HUES64 (cell line): ENCODE data around the gene SPATA22.
A peak's percentile ranks its signal among the peaks of the same experiment; 100 is the strongest.

Source experiments
- H3K27ac ChIP-seq: 2 replicates; pipeline ENCODE4 v1.7.0; 2013; ENCODE audit warnings: low read depth, low read length, inconsistent platforms
- H3K27me3 ChIP-seq: 2 replicates; pipeline ENCODE4 v1.6.1; 2013; ENCODE audit warnings: mild to moderate bottlenecking, low read length; ENCODE audit not compliant: insufficient read depth
- H3K36me3 ChIP-seq: 2 replicates; pipeline ENCODE4 v1.6.1; 2013; ENCODE audit warnings: mild to moderate bottlenecking, low read length; ENCODE audit not compliant: insufficient read depth
- H3K4me1 ChIP-seq: 2 replicates; pipeline ENCODE4 v1.6.1; 2013; ENCODE audit warnings: mild to moderate bottlenecking, low read length, moderate library complexity; ENCODE audit not compliant: insufficient read depth
- H3K4me3 ChIP-seq: 2 replicates; pipeline ENCODE4 v1.5.1; 2013; ENCODE audit warnings: mild to moderate bottlenecking, low read length, moderate library complexity
- H3K9ac ChIP-seq: 2 replicates; pipeline ENCODE4 v1.6.1; 2013; ENCODE audit warnings: mild to moderate bottlenecking, low read depth, low read length
- H3K9me3 ChIP-seq: 2 replicates; pipeline ENCODE4 v1.6.1; 2013; ENCODE audit warnings: low read depth, low read length; ENCODE audit not compliant: insufficient read depth
- WGBS: fragments of 150-250, 120-280 bp; methylation state at CpG from one replicate; pipeline ENCODE4 v1.1.7; 2013; ENCODE audit warnings: missing lambda C conversion rate; 5-methylcytosine and 5-hydroxymethylcytosine counted together

SPATA22 gene

GRCh38 chr17:3506054-3506453 is 34.4 kb upstream of the SPATA22 start:
- no peak overlapping the region for H3K9ac ChIP-seq
- H3K4me3 ChIP-seq = no peak overlapping the region
- H3K4me1 ChIP-seq = peaks cover 8% of the 10 kb centered on the region; the same call in 1 of the 2 replicates
- H3K27ac ChIP-seq = no peak overlapping the region
- no peaks in the 10 kb centered on the region for H3K36me3 ChIP-seq
- no peaks in the 10 kb centered on the region for H3K9me3 ChIP-seq
- H3K27me3 ChIP-seq = no peaks in the 10 kb centered on the region
- WGBS = 95% methylated on average over 2 of the region's 2 CpGs

- WGBS = 94% methylated on average over 7 of the region's 7 CpGs
- Histone ChIP-seq H3K4me3 (no peak overlapping the region), H3K27me3 (no peaks in the 10 kb centered on the region)
Observed at GRCh38 chr17:3505008-3505407, 33.4 kb upstream of the SPATA22 start.

GRCh38 chr17:3503285-3503684 is 31.7 kb upstream of the SPATA22 start:
- Histone ChIP-seq H3K27ac (no peak overlapping the region), H3K27me3 (no peaks in the 10 kb centered on the region), H3K9me3 (no peaks in the 10 kb centered on the region), H3K4me1 (peaks cover 8% of the 10 kb centered on the region; the same call in 1 of the 2 replicates), H3K9ac (no peak overlapping the region), H3K4me3 (no peak overlapping the region), H3K36me3 (no peaks in the 10 kb centered on the region)
- 88% methylated on average over 1 of the region's 1 CpG for WGBS

More at GRCh38 chr17:3505008-3505407, 33.4 kb upstream of the SPATA22 start:
- no peak overlapping the region for H3K9ac ChIP-seq
- no peak overlapping the region for H3K27ac ChIP-seq
- no peaks in the 10 kb centered on the region for H3K4me1 ChIP-seq
- no peaks in the 10 kb centered on the region for H3K9me3 ChIP-seq
- H3K36me3 ChIP-seq = no peaks in the 10 kb centered on the region

- Histone ChIP-seq H3K4me3 (no peak overlapping the region), H3K9ac (no peak overlapping the region), H3K27ac (no peak overlapping the region), H3K4me1 (peaks cover 16% of the 10 kb centered on the region; the same call in 1 of the 2 replicates), H3K27me3 (no peaks in the 10 kb centered on the region), H3K36me3 (no peaks in the 10 kb centered on the region), H3K9me3 (no peaks in the 10 kb centered on the region)
- 98% methylated on average over 4 of the region's 5 CpGs for WGBS
Observed at GRCh38 chr17:3502466-3502865, 30.8 kb upstream of the SPATA22 start.

- H3K27ac ChIP-seq = no peak overlapping the region
- H3K4me3 ChIP-seq = no peak overlapping the region
- H3K9ac ChIP-seq = no peak overlapping the region
- no peaks in the 10 kb centered on the region for H3K9me3 ChIP-seq
- H3K36me3 ChIP-seq = no peaks in the 10 kb centered on the region
- H3K4me1 ChIP-seq = peaks cover 16% of the 10 kb centered on the region; the same call in 1 of the 2 replicates
- no peaks in the 10 kb centered on the region for H3K27me3 ChIP-seq
- 91% methylated on average over 5 of the region's 5 CpGs for WGBS
Observed at GRCh38 chr17:3501344-3501743, 29.7 kb upstream of the SPATA22 start.

GRCh38 chr17:3497101-3497500 is 25.5 kb upstream of the SPATA22 start:
- Histone ChIP-seq H3K9me3 (no peaks in the 10 kb centered on the region), H3K27ac (no peak overlapping the region), H3K9ac (no peak overlapping the region), H3K4me1 (peaks cover 16% of the 10 kb centered on the region; the same call in 1 of the 2 replicates), H3K27me3 (no peaks in the 10 kb centered on the region), H3K4me3 (no peak overlapping the region), H3K36me3 (no peaks in the 10 kb centered on the region)
- WGBS = 92% methylated on average over 7 of the region's 7 CpGs

- 94% methylated on average over 8 of the region's 8 CpGs for WGBS
- H3K4me3 ChIP-seq = no peak overlapping the region
- no peaks in the 10 kb centered on the region for H3K27me3 ChIP-seq
- no peak overlapping the region for H3K9ac ChIP-seq
- no peaks in the 10 kb centered on the region for H3K36me3 ChIP-seq
- no peak overlapping the region for H3K27ac ChIP-seq
- no peaks in the 10 kb centered on the region for H3K9me3 ChIP-seq
- peaks cover 46% of the 10 kb centered on the region for H3K4me1 ChIP-seq
Observed at GRCh38 chr17:3485481-3486068, 14.0 kb upstream of the SPATA22 start.

GRCh38 chr17:3482852-3483251 is 11.2 kb upstream of the SPATA22 start:
- WGBS = no CpG with 5 or more reads among the region's 3 CpGs
- Histone ChIP-seq H3K9ac (no peak overlapping the region), H3K27me3 (no peaks in the 10 kb centered on the region), H3K36me3 (no peaks in the 10 kb centered on the region), H3K9me3 (no peaks in the 10 kb centered on the region), H3K4me3 (peak overlapping the region; percentile 18; the same call in 1 of the 2 replicates), H3K4me1 (peaks cover 29% of the 10 kb centered on the region), H3K27ac (peak overlapping the region; percentile 56; the same call in 1 of the 2 replicates)

GRCh38 chr17:3479988-3480387 is 8.4 kb upstream of the SPATA22 start:
- Histone ChIP-seq H3K36me3 (no peaks in the 10 kb centered on the region), H3K27ac (no peak overlapping the region), H3K9ac (no peak overlapping the region), H3K4me3 (no peak overlapping the region), H3K27me3 (no peaks in the 10 kb centered on the region), H3K4me1 (peaks cover 34% of the 10 kb centered on the region), H3K9me3 (no peaks in the 10 kb centered on the region)
- 95% methylated on average over 3 of the region's 3 CpGs for WGBS

GRCh38 chr17:3475812-3476610 is 4.4 kb upstream of the SPATA22 start, which contains the start of gene ASPA:
Gene ASPA, plus strand, starts transcription at chr17:3475997. Its CDS starts 163 bp downstream, at chr17:3476160.
- Histone ChIP-seq H3K27me3 (no peaks in the 10 kb centered on the region), H3K4me1 (peaks cover 13% of the 10 kb centered on the region; the same call in 1 of the 2 replicates), H3K36me3 (no peaks in the 10 kb centered on the region), H3K9me3 (no peaks in the 10 kb centered on the region), H3K27ac (no peak within 1 kb of the TSS), H3K9ac (no peak within 1 kb of the TSS), H3K4me3 (no peak within 1 kb of the TSS)
- 84% methylated on average over 7 of the region's 7 CpGs for WGBS

GRCh38 chr17:3475251-3475685 is 3.6 kb upstream of the SPATA22 start:
- 86% methylated on average over 4 of the region's 4 CpGs for WGBS
- Histone ChIP-seq H3K27me3 (no peaks in the 10 kb centered on the region), H3K9me3 (no peaks in the 10 kb centered on the region), H3K4me3 (no peak overlapping the region), H3K36me3 (no peaks in the 10 kb centered on the region), H3K9ac (no peak overlapping the region), H3K4me1 (peaks cover 13% of the 10 kb centered on the region; the same call in 1 of the 2 replicates), H3K27ac (no peak overlapping the region)
